GM12891 (cell line): ENCODE results near the gene STK11. TPM values are rescaled to one million over a fixed set of nuclear protein-coding genes. Genes with fewer than 3 reads are reported as not detected.

Source experiments
- DNase-seq: peaks from one replicate; pipeline ENCODE4 v3.0.0; 2011; ENCODE audit warnings: low spot score; ENCODE audit not compliant: insufficient read length
- FAIRE-seq: peaks from 2 replicates; lab custom pipeline; 2011; peaks lifted over from hg19 to GRCh38; lab: Jason Lieb, UNC
- PAX5 ChIP-seq: IDR thresholded peaks from 2 replicates; pipeline ENCODE4 v1.6.1; 2011; ENCODE audit warnings: low read length, moderate library complexity, mild to moderate bottlenecking; ENCODE audit not compliant: insufficient read depth, severe bottlenecking
- POLR2A ChIP-seq: IDR thresholded peaks from 2 replicates; pipeline ENCODE4 v1.6.1; 2011; ENCODE audit warnings: low read depth, low read length, control low read depth
- POLR2AphosphoS5 ChIP-seq: IDR thresholded peaks from 2 replicates; pipeline ENCODE4 v1.6.1; 2011; ENCODE audit warnings: low read depth, low read length, control low read depth
- POU2F2 ChIP-seq: IDR thresholded peaks from 2 replicates; pipeline ENCODE4 v1.6.1; 2011; ENCODE audit warnings: low read depth, mild to moderate bottlenecking, control low read depth, low read length, moderate library complexity
- SPI1 ChIP-seq: IDR thresholded peaks from 2 replicates; pipeline ENCODE4 v1.6.1; 2011; ENCODE audit warnings: low read depth, low read length, control low read depth
- TAF1 ChIP-seq: IDR thresholded peaks from 2 replicates; pipeline ENCODE4 v1.6.1; 2011; ENCODE audit warnings: low read depth, low read length, control low read depth
- polyA plus RNA-seq: library from polyadenylated mRNA; unstranded; fragments of >200 nt; gene quantifications from one replicate; pipeline ENCODE4 v1.2.1, GENCODE V29; 2012; ENCODE audit warnings: low read depth, missing spikeins, inconsistent platforms; ENCODE audit not compliant: missing spikeins

The STK11 gene, protein sequence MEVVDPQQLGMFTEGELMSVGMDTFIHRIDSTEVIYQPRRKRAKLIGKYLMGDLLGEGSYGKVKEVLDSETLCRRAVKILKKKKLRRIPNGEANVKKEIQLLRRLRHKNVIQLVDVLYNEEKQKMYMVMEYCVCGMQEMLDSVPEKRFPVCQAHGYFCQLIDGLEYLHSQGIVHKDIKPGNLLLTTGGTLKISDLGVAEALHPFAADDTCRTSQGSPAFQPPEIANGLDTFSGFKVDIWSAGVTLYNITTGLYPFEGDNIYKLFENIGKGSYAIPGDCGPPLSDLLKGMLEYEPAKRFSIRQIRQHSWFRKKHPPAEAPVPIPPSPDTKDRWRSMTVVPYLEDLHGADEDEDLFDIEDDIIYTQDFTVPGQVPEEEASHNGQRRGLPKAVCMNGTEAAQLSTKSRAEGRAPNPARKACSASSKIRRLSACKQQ
- 27.4 TPM for polyA plus RNA-seq

DNA sequence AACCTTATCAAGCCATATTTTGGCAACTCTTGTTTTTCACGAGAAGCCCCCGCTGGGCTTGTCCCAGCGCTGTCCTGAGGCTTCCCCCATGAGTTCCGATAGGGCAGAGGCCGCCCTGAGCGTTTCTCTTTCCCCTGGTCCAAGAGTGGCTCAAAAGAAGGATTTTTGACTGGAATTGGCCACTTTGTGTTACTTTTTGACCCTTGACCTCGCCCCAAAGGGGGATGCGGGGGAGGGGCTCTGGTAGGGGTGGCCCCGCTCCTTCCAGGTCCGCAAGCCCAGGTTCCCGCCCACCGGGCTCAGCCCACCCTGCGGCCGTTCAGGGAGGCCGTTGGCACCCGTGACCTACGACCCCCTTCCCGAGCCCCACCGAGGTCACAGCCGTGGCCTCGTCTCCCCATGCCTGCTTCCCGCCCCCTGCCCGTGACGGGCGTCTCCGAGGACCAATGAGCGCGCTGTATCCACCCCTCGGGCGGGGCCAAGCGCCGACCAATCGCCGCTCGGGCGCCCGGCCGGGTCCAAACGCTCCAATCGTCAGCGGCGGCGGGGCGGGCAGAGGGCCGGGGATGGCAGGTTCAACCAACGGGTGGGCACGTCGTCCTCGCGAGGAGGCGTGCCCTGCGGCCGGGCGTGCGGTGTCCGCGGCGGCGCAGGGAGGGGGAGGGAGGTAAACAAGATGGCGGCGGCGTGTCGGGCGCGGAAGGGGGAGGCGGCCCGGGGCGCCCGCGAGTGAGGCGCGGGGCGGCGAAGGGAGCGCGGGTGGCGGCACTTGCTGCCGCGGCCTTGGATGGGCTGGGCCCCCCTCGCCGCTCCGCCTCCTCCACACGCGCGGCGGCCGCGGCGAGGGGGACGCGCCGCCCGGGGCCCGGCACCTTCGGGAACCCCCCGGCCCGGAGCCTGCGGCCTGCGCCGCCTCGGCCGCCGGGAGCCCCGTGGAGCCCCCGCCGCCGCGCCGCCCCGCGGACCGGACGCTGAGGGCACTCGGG is at the start of gene STK11:
Gene STK11, plus strand, starts transcription at position 665 of the 986 bp plus-strand sequence. CDS start 1,136 bp downstream, outside the sequence.
- peak; percentile 100 for DNase-seq
- TF ChIP-seq POLR2A (peak; percentile 34; the same call in 1 of the 2 replicates), SPI1 (no peak), POU2F2 (no peak), TAF1 (peak; percentile 81), PAX5 (no peak), POLR2AphosphoS5 (no peak)
- peak; percentile 99 for FAIRE-seq

DNA sequence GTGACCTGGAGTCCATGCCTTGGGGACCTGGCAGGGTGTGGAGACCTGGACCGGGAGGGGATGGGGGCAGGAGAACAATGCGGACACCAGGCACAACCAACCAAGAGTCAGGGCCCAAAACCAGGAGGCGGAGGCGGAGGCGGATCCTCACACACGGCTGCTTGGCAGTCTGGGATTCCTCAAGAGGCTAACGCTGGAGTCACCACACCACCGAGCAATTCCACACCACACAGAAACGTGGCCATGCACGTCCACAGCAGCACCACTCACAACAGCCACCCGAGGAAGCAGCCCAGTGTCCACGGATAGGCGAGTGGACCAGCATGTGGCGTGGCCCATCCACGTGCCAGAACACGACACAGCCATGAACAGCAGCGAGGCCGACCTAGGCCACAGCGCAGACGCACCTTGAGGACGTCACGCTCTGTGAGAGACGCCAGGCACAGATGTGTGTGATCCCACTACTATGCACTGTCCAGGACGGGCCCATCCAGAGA is 49.2 kb upstream of the STK11 start:
- no peak for DNase-seq
- TF ChIP-seq PAX5 (no peak), POU2F2 (no peak), POLR2A (no peak), SPI1 (no peak), POLR2AphosphoS5 (no peak)
- no peak for FAIRE-seq

DNA sequence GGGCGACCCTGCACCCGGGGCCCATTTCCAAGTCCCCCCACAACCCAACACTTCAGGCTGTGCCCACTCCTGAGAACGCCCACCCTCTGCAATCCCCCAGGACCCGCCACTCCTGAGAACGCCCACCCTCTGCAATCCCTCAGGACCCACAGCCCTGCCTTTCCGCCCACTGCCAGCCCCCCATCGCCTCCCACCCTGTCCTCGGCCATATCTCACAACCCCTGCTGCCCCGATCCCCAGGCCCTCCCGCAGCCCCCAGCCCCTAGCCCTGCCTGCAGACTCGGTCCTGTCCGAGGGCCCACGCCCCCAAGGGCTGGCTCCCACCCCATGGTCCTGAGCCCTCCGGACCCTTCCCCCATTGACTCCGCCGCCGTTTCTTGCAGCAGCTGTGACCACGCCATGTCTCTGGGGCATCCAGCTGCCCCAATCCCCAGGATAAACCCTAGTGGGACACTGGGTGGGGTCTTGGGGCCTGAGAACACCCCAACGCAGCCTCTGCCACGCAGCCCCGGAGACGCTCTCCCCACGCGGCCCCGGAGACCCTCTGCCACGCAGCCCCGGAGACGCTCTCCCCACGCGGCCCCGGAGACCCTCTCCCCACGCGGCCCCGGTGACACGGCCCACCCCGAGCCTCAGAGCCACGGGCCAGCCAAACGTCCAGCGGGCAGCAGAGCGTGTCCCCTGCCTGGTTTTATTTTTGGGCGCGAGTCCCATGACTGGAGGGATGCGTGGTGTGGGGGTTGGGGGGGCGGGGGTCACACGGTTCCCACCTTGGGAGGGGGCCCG is 48.6 kb upstream of the STK11 start:
- DNase-seq (no peak), FAIRE-seq (no peak)
- TF ChIP-seq PAX5 (no peak), POLR2A (no peak), POLR2AphosphoS5 (no peak), SPI1 (no peak), POU2F2 (no peak), TAF1 (no peak)

DNA sequence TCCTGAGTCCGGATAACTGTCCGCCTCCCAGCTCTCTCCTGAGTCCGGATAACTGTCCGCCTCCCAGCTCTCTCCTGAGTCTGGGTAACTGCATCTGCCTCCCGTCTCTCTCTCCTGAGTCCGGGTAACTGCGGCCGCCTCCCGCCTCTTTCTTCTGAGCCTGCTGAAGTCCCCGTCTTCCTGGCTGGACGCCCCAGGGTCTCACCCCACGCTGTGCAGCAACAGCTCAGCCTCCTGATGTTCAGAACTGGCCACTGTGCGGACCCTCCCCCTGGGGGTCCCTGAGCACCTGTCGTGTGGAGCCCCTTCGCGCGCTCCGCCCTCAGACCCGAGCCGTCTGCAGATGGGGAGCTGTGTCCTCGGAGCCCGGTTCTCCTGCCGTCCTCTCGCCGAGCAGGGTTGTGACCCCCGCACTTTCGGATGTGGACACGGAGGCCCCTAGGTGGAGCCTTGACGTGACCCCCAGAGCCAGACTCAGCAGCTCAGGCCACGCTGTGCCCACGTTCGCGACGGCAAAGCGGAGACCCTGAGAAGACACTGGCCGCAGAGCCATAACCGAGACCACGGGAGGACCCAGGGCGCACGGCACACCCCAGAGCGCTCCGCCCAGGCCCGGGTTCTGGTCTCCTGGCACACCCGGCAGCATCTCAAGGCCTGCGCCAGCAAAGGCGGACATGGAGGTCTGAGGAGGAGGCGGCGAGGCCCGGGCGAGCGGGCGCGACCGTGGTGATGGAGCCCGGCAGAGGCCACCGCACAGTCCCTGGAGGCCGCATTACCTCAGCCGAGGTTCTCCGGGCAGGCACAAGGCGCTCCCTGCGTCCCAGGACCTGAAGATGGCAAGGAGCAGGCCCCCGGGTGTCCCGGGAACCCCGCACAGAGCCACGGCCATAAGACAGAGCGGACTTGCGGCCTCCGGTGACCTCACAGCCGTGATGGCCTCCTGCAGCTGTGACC is 47.4 kb upstream of the STK11 start:
- TF ChIP-seq POLR2A, result no peak
- TF ChIP-seq POLR2AphosphoS5, result no peak
- TF ChIP-seq PAX5, result no peak
- TF ChIP-seq TAF1, result no peak
- no peak for TF ChIP-seq SPI1
- TF ChIP-seq POU2F2, result no peak
- DNase-seq (no peak), FAIRE-seq (no peak)

DNA sequence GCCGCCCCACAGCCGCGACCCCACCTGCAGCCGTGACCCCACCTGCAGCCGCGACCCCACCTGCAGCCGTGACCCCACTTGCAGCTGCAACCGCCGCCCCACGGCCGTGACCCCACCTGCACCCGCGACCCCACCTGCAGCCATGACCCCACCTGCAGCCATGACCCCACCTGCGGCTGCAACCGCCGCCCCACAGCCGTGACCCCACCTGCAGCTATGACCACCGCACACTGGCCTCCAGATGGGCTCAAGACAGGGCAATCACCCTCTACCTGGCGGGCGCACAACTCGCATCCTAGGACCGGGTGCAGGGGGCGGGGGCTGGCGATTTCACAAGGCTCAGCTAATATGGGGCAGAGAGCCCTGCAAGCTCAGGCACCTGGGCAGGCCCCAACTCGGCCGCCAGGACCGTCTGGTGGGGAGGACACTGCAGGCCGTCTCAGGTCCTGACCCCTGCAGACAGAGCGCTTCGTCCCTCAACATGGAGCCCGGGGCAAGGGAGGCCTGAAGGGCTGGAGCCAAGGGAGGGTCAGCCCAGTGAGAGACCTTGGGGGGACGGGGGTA is 46.6 kb upstream of the STK11 start:
- TF ChIP-seq POLR2A, result no peak
- no peak for TF ChIP-seq PAX5
- TF ChIP-seq POU2F2, result no peak
- no peak for TF ChIP-seq TAF1
- no peak for TF ChIP-seq POLR2AphosphoS5
- TF ChIP-seq SPI1, result no peak
- FAIRE-seq, result no peak
- no peak for DNase-seq

DNA sequence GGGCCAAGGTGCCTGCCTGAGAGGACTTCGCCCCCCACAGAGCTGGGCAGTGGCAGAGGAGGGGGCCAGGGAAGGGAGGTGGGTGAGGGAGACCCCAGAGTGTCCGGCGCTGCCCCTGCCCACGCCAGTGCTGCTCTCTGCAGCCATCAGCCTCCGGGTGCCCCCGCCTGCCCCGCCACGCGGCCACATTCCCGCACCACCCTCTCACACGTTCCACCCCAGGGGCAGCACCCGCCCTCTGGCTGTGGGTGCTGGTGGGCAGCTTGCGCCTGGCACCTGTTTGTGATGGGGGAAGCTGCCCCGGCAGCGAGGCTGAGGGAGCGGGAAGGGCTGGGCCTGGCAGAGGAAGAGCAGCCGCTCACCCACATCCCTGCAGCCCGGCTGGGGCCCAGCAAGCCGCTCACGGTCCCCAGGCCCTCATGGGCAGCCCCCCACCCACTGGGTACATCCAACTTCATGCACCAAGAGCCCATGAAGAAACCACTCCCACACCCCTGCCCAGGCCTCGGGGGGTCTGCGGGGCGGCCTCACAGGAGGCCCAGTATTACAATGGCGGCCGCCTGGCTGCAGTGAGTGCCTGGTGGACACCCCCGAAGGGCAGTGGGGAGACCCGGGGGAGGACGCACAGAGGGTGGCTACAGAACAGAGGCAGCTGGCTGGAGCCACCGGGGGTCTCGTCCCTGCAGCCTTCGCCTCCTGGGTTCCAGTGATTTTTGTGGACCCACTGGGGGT is 45.5 kb upstream of the STK11 start:
- no peak for TF ChIP-seq PAX5
- FAIRE-seq (no peak), DNase-seq (no peak)

DNA sequence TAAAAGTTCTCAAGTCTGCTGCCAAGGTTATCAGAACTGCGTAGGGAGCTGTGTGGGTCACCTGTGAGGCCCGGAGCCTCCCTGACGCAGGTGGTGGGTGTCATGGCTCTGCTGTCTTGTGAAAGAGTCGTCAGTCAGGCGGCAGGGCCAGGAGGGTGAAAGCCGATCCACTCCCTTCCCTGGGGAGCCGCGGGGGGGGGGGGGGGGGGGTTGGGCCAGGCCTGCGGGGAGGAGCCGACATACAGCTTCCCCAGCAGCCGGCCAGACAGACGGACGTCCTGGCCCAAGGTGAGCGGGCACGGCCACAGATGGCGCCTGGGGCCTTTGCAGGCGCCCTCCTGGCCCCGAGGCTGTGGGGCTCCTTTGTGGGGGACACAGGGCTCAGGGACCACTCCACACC is 43.9 kb upstream of the STK11 start:
- FAIRE-seq (no peak), DNase-seq (no peak)
- no peak for TF ChIP-seq POU2F2
- TF ChIP-seq SPI1, result no peak
- TF ChIP-seq POLR2AphosphoS5, result no peak
- no peak for TF ChIP-seq PAX5
- no peak for TF ChIP-seq TAF1
